SK-N-SH treated with all-trans-retinoic acid at 6 μM for 48 hours (cell line): ENCODE measurements around the gene DMRTB1.
A peak's percentile ranks its signal among the peaks of the same experiment; 100 is the strongest.

ENCODE experiments used
- ATAC-seq: fragments of 200-7000 bp; cut with Tn5 transposase; 3 replicates; pipeline ENCODE4 v1.9.1; 2020; ENCODE audit warnings: mild to moderate bottlenecking, moderate library complexity
- ARNTL ChIP-seq: fragments of 450-650 bp; formaldehyde crosslinking; IDR thresholded peaks from 2 replicates; pipeline ENCODE4 v1.5.0; 2020; ENCODE audit warnings: low read depth, mild to moderate bottlenecking, moderate library complexity, borderline replicate concordance
- BACH2 ChIP-seq: fragments of 250-450 bp; sonication (Bioruptor Pico); IDR thresholded peaks from 2 replicates; pipeline ENCODE4 v1.9.0; 2021; ENCODE audit warnings: mild to moderate bottlenecking, borderline replicate concordance
- CSDC2 ChIP-seq: fragments of 250-450 bp; sonication (Bioruptor Pico); IDR thresholded peaks from 2 replicates; pipeline ENCODE4 v1.5.0; 2020; ENCODE audit warnings: mild to moderate bottlenecking, moderate library complexity
- ESRRG ChIP-seq: fragments of 250-450 bp; sonication (Bioruptor Pico); IDR thresholded peaks from 2 replicates; pipeline ENCODE4 v1.6.1; 2021; ENCODE audit warnings: mild to moderate bottlenecking
- ISL1 ChIP-seq: fragments of 250-450 bp; sonication (Bioruptor Pico); IDR thresholded peaks from 2 replicates; pipeline ENCODE4 v2.1.2; 2022; ENCODE audit warnings: mild to moderate bottlenecking, moderate library complexity
- OSR1 ChIP-seq: fragments of 250-450 bp; sonication (Bioruptor Pico); IDR thresholded peaks from 2 replicates; pipeline ENCODE4 v1.8.0; 2022; ENCODE audit warnings: moderate library complexity, mild to moderate bottlenecking, inconsistent platforms
- PPARA ChIP-seq: fragments of 250-450 bp; sonication (Bioruptor Pico); IDR thresholded peaks from 2 replicates; pipeline ENCODE4 v1.5.0; 2020; ENCODE audit warnings: mild to moderate bottlenecking, borderline replicate concordance
- RARB ChIP-seq: fragments of 250-450 bp; sonication (Bioruptor Pico); IDR thresholded peaks from 2 replicates; pipeline ENCODE4 v1.8.0; 2021; ENCODE audit warnings: mild to moderate bottlenecking, moderate library complexity
- SNAI2 ChIP-seq: fragments of 250-450 bp; sonication (Bioruptor Pico); IDR thresholded peaks from 2 replicates; pipeline ENCODE4 v1.5.0; 2020; ENCODE audit warnings: mild to moderate bottlenecking, moderate library complexity
- TCF4 ChIP-seq: fragments of 250-450 bp; sonication (Bioruptor Pico); IDR thresholded peaks from 2 replicates; pipeline ENCODE4 v1.8.0; 2021; ENCODE audit warnings: mild to moderate bottlenecking, moderate library complexity, borderline replicate concordance
- TOX ChIP-seq: fragments of 250-450 bp; sonication (Bioruptor Pico); IDR thresholded peaks from 2 replicates; pipeline ENCODE4 v1.8.0; 2021; ENCODE audit warnings: mild to moderate bottlenecking, moderate library complexity, borderline replicate concordance
- ZFP3 ChIP-seq: fragments of 250-450 bp; sonication (Bioruptor Pico); IDR thresholded peaks from 2 replicates; pipeline ENCODE4 v1.5.0; 2020; ENCODE audit warnings: mild to moderate bottlenecking, moderate library complexity
- ZFP30 ChIP-seq: fragments of 450-650 bp; formaldehyde crosslinking; IDR thresholded peaks from 2 replicates; pipeline ENCODE4 v1.5.0; 2022; ENCODE audit warnings: mild to moderate bottlenecking, moderate library complexity
- ZNF70 ChIP-seq: fragments of 450-650 bp; formaldehyde crosslinking; IDR thresholded peaks from 2 replicates; pipeline ENCODE4 v1.5.0; 2020; ENCODE audit warnings: mild to moderate bottlenecking, moderate library complexity
- ZNF8 ChIP-seq: fragments of 450-650 bp; formaldehyde crosslinking; IDR thresholded peaks from 2 replicates; pipeline ENCODE4 v1.5.0; 2020; ENCODE audit warnings: mild to moderate bottlenecking, moderate library complexity
- TF ChIP-seq, protein P1 (sequence below): fragments of 250-450 bp; sonication (Bioruptor Pico); IDR thresholded peaks from 2 replicates; pipeline ENCODE4 v1.8.0; 2021; ENCODE audit warnings: low read depth, mild to moderate bottlenecking, moderate library complexity, borderline replicate concordance
- TF ChIP-seq, protein P2 (sequence below): fragments of 250-450 bp; sonication (Bioruptor Pico); IDR thresholded peaks from 2 replicates; pipeline ENCODE4 v1.8.0; 2020; ENCODE audit warnings: mild to moderate bottlenecking, moderate library complexity, borderline replicate concordance
- TF ChIP-seq, protein P3 (sequence below): fragments of 250-450 bp; sonication (Bioruptor Pico); IDR thresholded peaks from 2 replicates; pipeline ENCODE4 v1.5.1; 2020; ENCODE audit warnings: low read depth, mild to moderate bottlenecking, moderate library complexity
- TF ChIP-seq, protein P4 (sequence below): fragments of 250-450 bp; sonication (Bioruptor Pico); IDR thresholded peaks from 2 replicates; pipeline ENCODE4 v1.5.1; 2021; ENCODE audit warnings: mild to moderate bottlenecking, moderate library complexity

Gene DMRTB1

DNA sequence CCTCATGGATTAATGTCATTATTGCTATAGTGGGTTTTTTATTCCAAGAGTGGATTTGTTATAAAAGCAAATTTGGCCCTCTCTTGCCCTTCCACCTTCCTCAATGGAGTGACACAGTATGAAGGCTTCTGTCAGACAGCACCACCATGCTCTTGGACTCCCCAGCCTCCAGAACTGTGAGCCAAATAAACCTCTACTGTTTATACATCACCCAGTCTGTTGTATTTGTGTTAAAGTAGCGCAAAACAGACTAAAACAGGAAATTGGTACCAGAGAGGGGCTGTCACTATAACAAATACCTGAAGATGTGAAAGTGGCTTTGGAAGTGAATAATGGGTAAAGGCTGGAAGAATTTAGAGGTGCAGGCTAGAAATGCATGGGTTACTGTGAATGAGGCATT lies 38.0 kb upstream of the DMRTB1 start:
- no peak for TF ChIP-seq SNAI2 (CRISPR knock-in tag)
- TF ChIP-seq RARB (CRISPR knock-in tag) = no peak
- TF ChIP-seq, protein P1, sequence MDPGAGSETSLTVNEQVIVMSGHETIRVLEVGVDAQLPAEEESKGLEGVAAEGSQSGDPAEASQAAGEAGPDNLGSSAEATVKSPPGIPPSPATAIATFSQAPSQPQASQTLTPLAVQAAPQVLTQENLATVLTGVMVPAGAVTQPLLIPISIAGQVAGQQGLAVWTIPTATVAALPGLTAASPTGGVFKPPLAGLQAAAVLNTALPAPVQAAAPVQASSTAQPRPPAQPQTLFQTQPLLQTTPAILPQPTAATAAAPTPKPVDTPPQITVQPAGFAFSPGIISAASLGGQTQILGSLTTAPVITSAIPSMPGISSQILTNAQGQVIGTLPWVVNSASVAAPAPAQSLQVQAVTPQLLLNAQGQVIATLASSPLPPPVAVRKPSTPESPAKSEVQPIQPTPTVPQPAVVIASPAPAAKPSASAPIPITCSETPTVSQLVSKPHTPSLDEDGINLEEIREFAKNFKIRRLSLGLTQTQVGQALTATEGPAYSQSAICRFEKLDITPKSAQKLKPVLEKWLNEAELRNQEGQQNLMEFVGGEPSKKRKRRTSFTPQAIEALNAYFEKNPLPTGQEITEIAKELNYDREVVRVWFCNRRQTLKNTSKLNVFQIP = no peak
- TF ChIP-seq ISL1 (CRISPR knock-in tag) = no peak
- TF ChIP-seq ARNTL = no peak
- no peak for TF ChIP-seq BACH2
- TF ChIP-seq ZFP30 (CRISPR knock-in tag) = no peak
- TF ChIP-seq TOX (CRISPR knock-in tag) = no peak
- no peak for TF ChIP-seq ZNF70
- TF ChIP-seq PPARA (CRISPR knock-in tag) = no peak
- no peak for ATAC-seq

DNA sequence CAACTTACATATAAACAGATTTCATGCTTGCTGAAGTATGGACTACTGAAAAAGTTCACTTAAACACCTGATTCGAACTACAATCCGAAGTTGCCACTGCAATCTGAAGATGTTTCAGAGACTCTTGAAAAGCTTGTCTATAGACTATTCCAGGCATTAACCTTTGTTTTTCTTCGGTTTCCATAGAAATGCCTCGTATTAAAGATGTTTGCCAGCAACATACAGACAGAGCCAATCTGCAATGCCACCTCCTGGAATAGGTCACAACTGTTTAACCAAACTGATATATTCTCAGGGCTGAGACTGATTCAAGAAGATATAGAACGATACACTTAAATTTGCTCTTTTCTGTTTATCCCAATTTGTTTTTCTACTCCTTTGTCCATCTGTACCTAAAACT lies 28.9 kb upstream of the DMRTB1 start:
- peak; percentile 34; the same call in 2 of the 3 replicates for ATAC-seq
- TF ChIP-seq BACH2 (no peak), ZNF8 (CRISPR knock-in tag) (no peak), TOX (CRISPR knock-in tag) (no peak), ISL1 (CRISPR knock-in tag) (no peak), ZFP3 (no peak), SNAI2 (CRISPR knock-in tag) (no peak)

DNA sequence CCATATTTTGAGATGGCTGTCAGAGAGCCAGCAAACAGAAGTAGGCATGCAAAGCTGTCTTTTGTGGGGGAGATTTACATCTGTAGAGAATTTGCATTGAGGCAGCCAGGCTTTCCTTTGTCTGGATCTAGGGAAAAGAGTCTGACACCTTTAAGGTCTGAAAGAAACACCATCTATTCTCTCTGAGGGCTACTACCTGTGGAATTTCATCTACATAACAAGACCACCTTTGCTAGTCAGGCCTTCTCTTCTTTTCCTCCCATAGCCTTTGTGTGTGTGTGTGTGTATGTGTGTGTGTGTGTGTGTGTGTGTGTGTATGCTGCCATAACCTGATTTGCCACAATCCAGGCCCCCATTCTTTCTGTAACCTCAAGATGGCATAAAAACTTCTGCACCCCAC lies 28.4 kb upstream of the DMRTB1 start:
- ATAC-seq = no peak
- TF ChIP-seq OSR1 (CRISPR knock-in tag) = no peak
- TF ChIP-seq, protein P2, sequence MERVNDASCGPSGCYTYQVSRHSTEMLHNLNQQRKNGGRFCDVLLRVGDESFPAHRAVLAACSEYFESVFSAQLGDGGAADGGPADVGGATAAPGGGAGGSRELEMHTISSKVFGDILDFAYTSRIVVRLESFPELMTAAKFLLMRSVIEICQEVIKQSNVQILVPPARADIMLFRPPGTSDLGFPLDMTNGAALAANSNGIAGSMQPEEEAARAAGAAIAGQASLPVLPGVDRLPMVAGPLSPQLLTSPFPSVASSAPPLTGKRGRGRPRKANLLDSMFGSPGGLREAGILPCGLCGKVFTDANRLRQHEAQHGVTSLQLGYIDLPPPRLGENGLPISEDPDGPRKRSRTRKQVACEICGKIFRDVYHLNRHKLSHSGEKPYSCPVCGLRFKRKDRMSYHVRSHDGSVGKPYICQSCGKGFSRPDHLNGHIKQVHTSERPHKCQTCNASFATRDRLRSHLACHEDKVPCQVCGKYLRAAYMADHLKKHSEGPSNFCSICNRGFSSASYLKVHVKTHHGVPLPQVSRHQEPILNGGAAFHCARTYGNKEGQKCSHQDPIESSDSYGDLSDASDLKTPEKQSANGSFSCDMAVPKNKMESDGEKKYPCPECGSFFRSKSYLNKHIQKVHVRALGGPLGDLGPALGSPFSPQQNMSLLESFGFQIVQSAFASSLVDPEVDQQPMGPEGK (CRISPR knock-in tag) = no peak

DNA sequence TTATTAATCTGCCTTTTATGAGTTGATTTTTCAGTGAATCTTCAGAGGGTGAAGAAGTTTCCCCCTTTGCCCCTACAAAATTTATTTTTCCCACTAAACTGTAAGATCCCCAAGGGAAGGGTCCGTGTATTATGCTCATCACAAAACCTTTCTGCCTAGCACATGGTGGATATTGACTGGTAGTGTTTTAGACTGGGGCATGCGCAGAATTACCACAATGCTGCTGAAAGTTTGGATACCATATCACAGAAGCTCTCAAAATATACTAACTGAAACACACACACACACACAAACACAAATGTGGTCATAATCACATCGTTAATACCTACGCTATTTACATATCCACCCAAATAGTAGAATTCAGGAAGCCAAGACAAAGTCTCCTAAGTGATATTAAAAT lies 28.0 kb upstream of the DMRTB1 start:
- no peak for TF ChIP-seq CSDC2 (CRISPR knock-in tag)
- TF ChIP-seq OSR1 (CRISPR knock-in tag) = no peak
- no peak for TF ChIP-seq RARB (CRISPR knock-in tag)
- no peak for TF ChIP-seq ARNTL
- TF ChIP-seq, protein P3, sequence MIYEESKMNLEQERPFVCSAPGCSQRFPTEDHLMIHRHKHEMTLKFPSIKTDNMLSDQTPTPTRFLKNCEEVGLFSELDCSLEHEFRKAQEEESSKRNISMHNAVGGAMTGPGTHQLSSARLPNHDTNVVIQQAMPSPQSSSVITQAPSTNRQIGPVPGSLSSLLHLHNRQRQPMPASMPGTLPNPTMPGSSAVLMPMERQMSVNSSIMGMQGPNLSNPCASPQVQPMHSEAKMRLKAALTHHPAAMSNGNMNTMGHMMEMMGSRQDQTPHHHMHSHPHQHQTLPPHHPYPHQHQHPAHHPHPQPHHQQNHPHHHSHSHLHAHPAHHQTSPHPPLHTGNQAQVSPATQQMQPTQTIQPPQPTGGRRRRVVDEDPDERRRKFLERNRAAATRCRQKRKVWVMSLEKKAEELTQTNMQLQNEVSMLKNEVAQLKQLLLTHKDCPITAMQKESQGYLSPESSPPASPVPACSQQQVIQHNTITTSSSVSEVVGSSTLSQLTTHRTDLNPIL = no peak
- TF ChIP-seq BACH2 = no peak
- TF ChIP-seq ZNF70 = no peak
- TF ChIP-seq ESRRG (CRISPR knock-in tag) = no peak
- TF ChIP-seq, protein P2 (CRISPR knock-in tag) = no peak
- TF ChIP-seq TCF4 (CRISPR knock-in tag) = no peak
- TF ChIP-seq, protein P1 = no peak
- TF ChIP-seq, protein P4, sequence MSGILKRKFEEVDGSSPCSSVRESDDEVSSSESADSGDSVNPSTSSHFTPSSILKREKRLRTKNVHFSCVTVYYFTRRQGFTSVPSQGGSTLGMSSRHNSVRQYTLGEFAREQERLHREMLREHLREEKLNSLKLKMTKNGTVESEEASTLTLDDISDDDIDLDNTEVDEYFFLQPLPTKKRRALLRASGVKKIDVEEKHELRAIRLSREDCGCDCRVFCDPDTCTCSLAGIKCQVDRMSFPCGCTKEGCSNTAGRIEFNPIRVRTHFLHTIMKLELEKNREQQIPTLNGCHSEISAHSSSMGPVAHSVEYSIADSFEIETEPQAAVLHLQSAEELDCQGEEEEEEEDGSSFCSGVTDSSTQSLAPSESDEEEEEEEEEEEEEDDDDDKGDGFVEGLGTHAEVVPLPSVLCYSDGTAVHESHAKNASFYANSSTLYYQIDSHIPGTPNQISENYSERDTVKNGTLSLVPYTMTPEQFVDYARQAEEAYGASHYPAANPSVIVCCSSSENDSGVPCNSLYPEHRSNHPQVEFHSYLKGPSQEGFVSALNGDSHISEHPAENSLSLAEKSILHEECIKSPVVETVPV = no peak
- no peak for ATAC-seq
